Measurements from ENCODE around the gene ANKRD11. TPM values are rescaled to one million over a fixed set of nuclear protein-coding genes. Genes with fewer than 3 reads are reported as not detected.

The ANKRD11 gene
- total RNA-seq, 1 experiment from 2014 or later, result 266 TPM

DNA sequence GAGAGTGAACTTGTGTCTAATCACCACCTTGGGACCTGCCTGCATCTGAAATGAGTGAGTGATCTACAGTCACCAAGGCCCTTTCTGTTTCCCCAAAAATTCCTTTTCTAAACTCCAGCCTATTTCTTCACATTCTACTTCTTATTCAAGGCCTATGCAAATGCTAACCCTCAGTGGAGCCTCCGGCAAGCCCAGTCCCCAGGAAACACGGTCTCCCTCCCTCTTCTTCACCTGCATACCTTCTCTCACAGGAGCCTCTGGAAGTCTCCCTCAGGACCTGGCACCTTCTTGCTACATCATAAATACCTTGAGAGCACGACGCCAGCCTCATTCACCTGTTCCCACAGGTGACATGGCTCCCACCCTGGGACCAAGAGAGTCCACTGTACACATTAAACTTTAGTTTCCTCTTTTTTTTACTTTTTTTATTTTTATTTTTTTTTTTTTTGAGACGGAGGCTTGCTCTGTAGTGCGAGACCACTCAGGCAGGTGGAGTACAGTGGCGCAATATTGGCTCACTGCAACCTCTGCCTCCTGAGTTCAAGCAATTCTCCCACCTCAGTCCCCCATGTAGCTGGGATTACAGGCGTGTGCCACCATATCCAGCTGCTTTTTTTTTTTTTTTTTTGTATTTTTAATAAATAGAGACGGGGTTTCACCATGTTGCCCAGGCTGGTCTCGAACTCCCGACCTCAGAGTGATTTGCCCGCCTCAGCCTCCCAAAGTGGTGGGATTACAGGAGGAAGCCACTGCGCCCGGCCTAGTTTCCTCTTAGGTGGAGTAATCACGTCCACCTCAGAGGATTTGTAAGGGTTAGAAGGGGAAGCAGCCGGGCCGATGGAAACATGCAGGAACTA, 97.3 kb downstream of the ANKRD11 start:
- intact Hi-C loops (cut with micrococcal nuclease), result no loop called here
- DNase-seq (ENCODE audit: low read depth, low spot score) (no peak), ATAC-seq (no peak)
- H3K36me3 ChIP-seq (ENCODE audit: control insufficient read depth in 1 of 2, insufficient read depth in 2 of 2, low read length in 2 of 2), result no peaks in the 10 kb centered on the region
- ChIA-PET CTCF (no interaction called here), POLR2A (no interaction called here), RAD21 (ENCODE audit: low non-redundant PET in 1 of 2, low total read pairs in 2 of 2, uncharacterized antibody in 2 of 2, unreplicated experiment in 2 of 2) (interaction anchor here in 1 of 2 experiments (0.6 kb wide), 1 partner anchor 14 kb away, joined by 3 read pairs; no protein-coding TSS in a partner anchor)
- H3K4me1 ChIP-seq (ENCODE audit: control insufficient read depth in 1 of 2, insufficient read depth in 2 of 2, low read length in 2 of 2), result no peaks in the 10 kb centered on the region
- H3K9ac ChIP-seq (ENCODE audit: low read length), result no peak overlapping the region
- no peaks in the 10 kb centered on the region for H3K9me2 ChIP-seq (ENCODE audit: insufficient read depth)
- no peak overlapping the region for H2AFZ ChIP-seq (ENCODE audit: low read depth, low read length, poor library complexity, severe bottlenecking)
- H3K27me3 ChIP-seq (ENCODE audit: insufficient read depth, low read length), result no peaks in the 10 kb centered on the region
- no peak overlapping the region for H3K4me2 ChIP-seq (ENCODE audit: low read length)
- peaks cover 96% of the 10 kb centered on the region for H3K79me2 ChIP-seq (ENCODE audit: insufficient read depth, low read length)
- no peaks in the 10 kb centered on the region for H3K9me3 ChIP-seq (ENCODE audit: control insufficient read depth in 1 of 2, insufficient read depth in 1 of 2, low read depth in 1 of 2, low read length in 2 of 2)
- H3K4me3 ChIP-seq (replicated peaks in 1 of 2; ENCODE audit: low read depth in 1 of 2, low read length in 2 of 2), result no peak overlapping the region
- TF ChIP-seq, protein P1, sequence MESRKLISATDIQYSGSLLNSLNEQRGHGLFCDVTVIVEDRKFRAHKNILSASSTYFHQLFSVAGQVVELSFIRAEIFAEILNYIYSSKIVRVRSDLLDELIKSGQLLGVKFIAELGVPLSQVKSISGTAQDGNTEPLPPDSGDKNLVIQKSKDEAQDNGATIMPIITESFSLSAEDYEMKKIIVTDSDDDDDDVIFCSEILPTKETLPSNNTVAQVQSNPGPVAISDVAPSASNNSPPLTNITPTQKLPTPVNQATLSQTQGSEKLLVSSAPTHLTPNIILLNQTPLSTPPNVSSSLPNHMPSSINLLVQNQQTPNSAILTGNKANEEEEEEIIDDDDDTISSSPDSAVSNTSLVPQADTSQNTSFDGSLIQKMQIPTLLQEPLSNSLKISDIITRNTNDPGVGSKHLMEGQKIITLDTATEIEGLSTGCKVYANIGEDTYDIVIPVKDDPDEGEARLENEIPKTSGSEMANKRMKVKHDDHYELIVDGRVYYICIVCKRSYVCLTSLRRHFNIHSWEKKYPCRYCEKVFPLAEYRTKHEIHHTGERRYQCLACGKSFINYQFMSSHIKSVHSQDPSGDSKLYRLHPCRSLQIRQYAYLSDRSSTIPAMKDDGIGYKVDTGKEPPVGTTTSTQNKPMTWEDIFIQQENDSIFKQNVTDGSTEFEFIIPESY (IDR thresholded peaks at IDR 0.05; ENCODE audit: extremely low read depth, insufficient replicate concordance, low read length), result no peak
- no peak for TF ChIP-seq ATF3 (IDR thresholded peaks at IDR 0.05)
- TF ChIP-seq REST (IDR thresholded peaks at IDR 0.05; ENCODE audit: low read depth), result no peak
- TF ChIP-seq SIN3A (IDR thresholded peaks at IDR 0.05; ENCODE audit: low read depth), result no peak
- TF ChIP-seq CEBPB (IDR thresholded peaks at IDR 0.05; ENCODE audit: low read depth), result no peak
- no peak for TF ChIP-seq EZH2phosphoT487 (IDR thresholded peaks at IDR 0.05; ENCODE audit: borderline replicate concordance)
- no peak for TF ChIP-seq TCF7L2 (IDR thresholded peaks at IDR 0.05; ENCODE audit: borderline replicate concordance, extremely low read depth, insufficient read depth, insufficient read length)
- TF ChIP-seq RAD21 (IDR thresholded peaks at IDR 0.05; ENCODE audit: low read depth), result no peak
- TF ChIP-seq, protein P2, sequence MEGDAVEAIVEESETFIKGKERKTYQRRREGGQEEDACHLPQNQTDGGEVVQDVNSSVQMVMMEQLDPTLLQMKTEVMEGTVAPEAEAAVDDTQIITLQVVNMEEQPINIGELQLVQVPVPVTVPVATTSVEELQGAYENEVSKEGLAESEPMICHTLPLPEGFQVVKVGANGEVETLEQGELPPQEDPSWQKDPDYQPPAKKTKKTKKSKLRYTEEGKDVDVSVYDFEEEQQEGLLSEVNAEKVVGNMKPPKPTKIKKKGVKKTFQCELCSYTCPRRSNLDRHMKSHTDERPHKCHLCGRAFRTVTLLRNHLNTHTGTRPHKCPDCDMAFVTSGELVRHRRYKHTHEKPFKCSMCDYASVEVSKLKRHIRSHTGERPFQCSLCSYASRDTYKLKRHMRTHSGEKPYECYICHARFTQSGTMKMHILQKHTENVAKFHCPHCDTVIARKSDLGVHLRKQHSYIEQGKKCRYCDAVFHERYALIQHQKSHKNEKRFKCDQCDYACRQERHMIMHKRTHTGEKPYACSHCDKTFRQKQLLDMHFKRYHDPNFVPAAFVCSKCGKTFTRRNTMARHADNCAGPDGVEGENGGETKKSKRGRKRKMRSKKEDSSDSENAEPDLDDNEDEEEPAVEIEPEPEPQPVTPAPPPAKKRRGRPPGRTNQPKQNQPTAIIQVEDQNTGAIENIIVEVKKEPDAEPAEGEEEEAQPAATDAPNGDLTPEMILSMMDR (IDR thresholded peaks at IDR 0.05 in 2 of 3, conservative IDR thresholded peaks at IDR 0.05 in 1 of 3; ENCODE audit: borderline replicate concordance in 1 of 3, insufficient read depth in 1 of 3, low read depth in 2 of 3, low read length in 2 of 3), result no peak
- no peak for TF ChIP-seq POLR2AphosphoS5 (IDR thresholded peaks at IDR 0.05; ENCODE audit: low read depth, low read length)
- TF ChIP-seq, protein P3, sequence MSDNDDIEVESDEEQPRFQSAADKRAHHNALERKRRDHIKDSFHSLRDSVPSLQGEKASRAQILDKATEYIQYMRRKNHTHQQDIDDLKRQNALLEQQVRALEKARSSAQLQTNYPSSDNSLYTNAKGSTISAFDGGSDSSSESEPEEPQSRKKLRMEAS (IDR thresholded peaks at IDR 0.05), result no peak
- TF ChIP-seq SRF (IDR thresholded peaks at IDR 0.05; ENCODE audit: low read depth), result no peak
- no peak for TF ChIP-seq ELF1 (IDR thresholded peaks at IDR 0.05; ENCODE audit: borderline replicate concordance, low read depth)
- no peak for TF ChIP-seq EZH2 (IDR thresholded peaks at IDR 0.05)
- TF ChIP-seq ZFX (IDR thresholded peaks at IDR 0.05), result no peak
- TF ChIP-seq EGR1 (IDR thresholded peaks at IDR 0.05; ENCODE audit: low read depth), result no peak
- no peak for TF ChIP-seq POLR2A (IDR thresholded peaks at IDR 0.05; ENCODE audit: borderline replicate concordance, extremely low read depth, insufficient read depth, insufficient read length)
- H4K20me1 ChIP-seq (ENCODE audit: insufficient read depth), result peaks cover 52% of the 10 kb centered on the region; the same call in 1 of the 2 replicates
- BruUV-seq (replicated peaks), result no TSS peak
- no peak overlapping the region for H3K27ac ChIP-seq (ENCODE audit: low read depth, low read length)

All from HCT116 (cell line).